GM06990 (cell line): ENCODE results near the gene ACYP2.
"Not testable (repeated sequence)": the region's sequence is repeated elsewhere in the genome, so short reads cannot be mapped to it uniquely, and the experiment has no call there.

ENCODE experiments used
- DNase-seq: peaks from one replicate; pipeline ENCODE4 v3.0.0-alpha.2; 2011; ENCODE audit not compliant: insufficient read length; ENCODE audit errors: extremely low read depth
- H3K27me3 ChIP-seq: replicated peaks from 2 replicates; pipeline ENCODE4 v1.6.0; 2011; ENCODE audit warnings: low read length; ENCODE audit not compliant: control insufficient read depth, insufficient read depth
- H3K36me3 ChIP-seq: 2 replicates; pipeline ENCODE4 v1.5.1; 2011; ENCODE audit warnings: low read length; ENCODE audit not compliant: control insufficient read depth, insufficient read depth
- H3K4me3 ChIP-seq: replicated peaks from 2 replicates; pipeline ENCODE4 v1.5.1; 2011; ENCODE audit warnings: low read depth, mild to moderate bottlenecking, control low read depth, low read length
- CTCF ChIP-seq: IDR thresholded peaks from 2 replicates; pipeline ENCODE4 v1.5.1; 2011; ENCODE audit warnings: low read length, control low read depth, mild to moderate bottlenecking, inconsistent platforms; ENCODE audit not compliant: insufficient read depth, poor library complexity, severe bottlenecking

ACYP2 gene

GRCh38 chr2:54107903-54108615 lies 7.4 kb upstream of the ACYP2 start:
- Histone ChIP-seq H3K4me3 (no peak overlapping the region), H3K27me3 (no peaks in the 10 kb centered on the region), H3K36me3 (no peaks in the 10 kb centered on the region)
- TF ChIP-seq CTCF = no peak
- no peak for DNase-seq

GRCh38 chr2:54109848-54110247 lies 5.6 kb upstream of the ACYP2 start:
- Histone ChIP-seq H3K27me3 (no peaks in the 10 kb centered on the region), H3K36me3 (no peaks in the 10 kb centered on the region), H3K4me3 (no peak overlapping the region)
- TF ChIP-seq CTCF = no peak
- no peak for DNase-seq

- H3K4me3 ChIP-seq = peak overlapping the region; percentile 91; the same call in 1 of the 2 replicates
- not testable (repeated sequence) for DNase-seq, H3K36me3 ChIP-seq, H3K27me3 ChIP-seq
Measured at GRCh38 chr2:54114479-54114878, 936 bp upstream of the ACYP2 start.

- no peak for DNase-seq
- TF ChIP-seq CTCF = no peak
Measured at GRCh38 chr2:54114936-54115283, 505 bp upstream of the ACYP2 start.

GRCh38 chr2:54116598-54116997 lies 1.2 kb downstream of the ACYP2 start:
- not testable (repeated sequence) for H3K27me3 ChIP-seq, H3K36me3 ChIP-seq, DNase-seq, H3K4me3 ChIP-seq

More at GRCh38 chr2:54114936-54115283, 505 bp upstream of the ACYP2 start:
- Histone ChIP-seq H3K4me3 (peak overlapping the region; percentile 91), H3K36me3 (no peaks in the 10 kb centered on the region), H3K27me3 (no peaks in the 10 kb centered on the region)

GRCh38 chr2:54120950-54121349 lies 5.5 kb downstream of the ACYP2 start:
- H3K36me3 ChIP-seq = no peaks in the 10 kb centered on the region
- no peaks in the 10 kb centered on the region for H3K27me3 ChIP-seq
- no peak for TF ChIP-seq CTCF
- no peak for DNase-seq
- no peak overlapping the region for H3K4me3 ChIP-seq
